HL-60 (cell line): ENCODE results near the gene DPH6.

Experiments used
- DNase-seq, 2 experiments: peaks; one replicate each; pipeline ENCODE4 v3.0.0-alpha.2; 2010 to 2020; ENCODE audit warnings: low read depth in 1 of 2, low spot score in 1 of 2
- H3K27ac ChIP-seq: fragments of 250-450 bp; sonication (Bioruptor Pico); replicated peaks from 2 replicates; pipeline ENCODE4 v1.5.1; 2020; ENCODE audit warnings: mild to moderate bottlenecking, moderate library complexity
- H3K27me3 ChIP-seq: fragments of 250-450 bp; sonication (Bioruptor Pico); 2 replicates; pipeline ENCODE4 v1.5.1; 2021; ENCODE audit warnings: mild to moderate bottlenecking, moderate library complexity; ENCODE audit not compliant: insufficient read depth, poor library complexity, severe bottlenecking
- H3K4me3 ChIP-seq: replicated peaks from 2 replicates; pipeline ENCODE4 v1.5.1; 2011; ENCODE audit warnings: mild to moderate bottlenecking, control low read depth, low read length; ENCODE audit not compliant: insufficient read depth
- GABPA ChIP-seq: IDR thresholded peaks from 2 replicates; pipeline ENCODE4 v1.6.1; 2012; ENCODE audit warnings: low read depth
- POLR2AphosphoS5 ChIP-seq: IDR thresholded peaks from 2 replicates; pipeline ENCODE4 v1.6.1; 2012; ENCODE audit warnings: low read depth
- REST ChIP-seq: IDR thresholded peaks from 2 replicates; pipeline ENCODE4 v1.6.1; 2012; ENCODE audit warnings: low read depth; ENCODE audit not compliant: insufficient replicate concordance
- SPI1 ChIP-seq: IDR thresholded peaks from 2 replicates; pipeline ENCODE4 v1.6.1; 2012; ENCODE audit warnings: low read depth, mild to moderate bottlenecking, borderline replicate concordance
- TF ChIP-seq, protein P1 (sequence below): IDR thresholded peaks from one replicate; pipeline ENCODE4 v1.5.1; 2011; ENCODE audit warnings: low read length, control low read depth, inconsistent platforms; ENCODE audit not compliant: insufficient read depth

Gene DPH6

GRCh38 chr15:35450492-35450891 lies 95.5 kb downstream of the DPH6 start:
- DNase-seq: no peak
- Histone ChIP-seq H3K4me3 (no peak overlapping the region), H3K27ac (no peak overlapping the region), H3K27me3 (no peaks in the 10 kb centered on the region)
- TF ChIP-seq POLR2AphosphoS5: no peak

GRCh38 chr15:35448294-35448693 lies 97.7 kb downstream of the DPH6 start:
- Histone ChIP-seq H3K4me3 (no peak overlapping the region), H3K27ac (no peak overlapping the region), H3K27me3 (no peaks in the 10 kb centered on the region)
- TF ChIP-seq POLR2AphosphoS5 (no peak), REST (no peak), GABPA (no peak), SPI1 (no peak)
- TF ChIP-seq, protein P1, sequence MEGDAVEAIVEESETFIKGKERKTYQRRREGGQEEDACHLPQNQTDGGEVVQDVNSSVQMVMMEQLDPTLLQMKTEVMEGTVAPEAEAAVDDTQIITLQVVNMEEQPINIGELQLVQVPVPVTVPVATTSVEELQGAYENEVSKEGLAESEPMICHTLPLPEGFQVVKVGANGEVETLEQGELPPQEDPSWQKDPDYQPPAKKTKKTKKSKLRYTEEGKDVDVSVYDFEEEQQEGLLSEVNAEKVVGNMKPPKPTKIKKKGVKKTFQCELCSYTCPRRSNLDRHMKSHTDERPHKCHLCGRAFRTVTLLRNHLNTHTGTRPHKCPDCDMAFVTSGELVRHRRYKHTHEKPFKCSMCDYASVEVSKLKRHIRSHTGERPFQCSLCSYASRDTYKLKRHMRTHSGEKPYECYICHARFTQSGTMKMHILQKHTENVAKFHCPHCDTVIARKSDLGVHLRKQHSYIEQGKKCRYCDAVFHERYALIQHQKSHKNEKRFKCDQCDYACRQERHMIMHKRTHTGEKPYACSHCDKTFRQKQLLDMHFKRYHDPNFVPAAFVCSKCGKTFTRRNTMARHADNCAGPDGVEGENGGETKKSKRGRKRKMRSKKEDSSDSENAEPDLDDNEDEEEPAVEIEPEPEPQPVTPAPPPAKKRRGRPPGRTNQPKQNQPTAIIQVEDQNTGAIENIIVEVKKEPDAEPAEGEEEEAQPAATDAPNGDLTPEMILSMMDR: no peak
- DNase-seq: no peak

DNA sequence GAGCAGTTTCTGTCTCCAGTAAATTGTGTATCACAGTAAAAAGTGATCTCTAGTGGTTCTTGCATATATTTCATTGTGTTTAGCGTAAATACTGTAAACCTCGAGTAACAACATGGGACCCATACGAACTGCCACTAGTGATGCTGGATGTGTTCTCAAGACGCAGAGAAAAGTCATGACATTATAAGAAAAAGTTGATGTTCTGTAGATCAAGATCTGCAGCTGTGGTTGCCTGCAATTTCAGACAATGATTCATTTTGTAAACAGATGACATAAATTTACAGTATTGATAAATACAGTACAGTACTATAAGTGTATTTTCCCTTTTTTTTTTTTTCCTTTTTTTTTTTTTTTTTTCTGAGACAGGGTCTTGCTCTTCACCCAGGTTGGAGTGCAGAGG lies 100.1 kb downstream of the DPH6 start:
- DNase-seq: no peak
- no peak overlapping the region for H3K4me3 ChIP-seq
- TF ChIP-seq, protein P1: no peak
- TF ChIP-seq POLR2AphosphoS5 (no peak), GABPA (no peak), REST (no peak), SPI1 (no peak)
- no peaks in the 10 kb centered on the region for H3K27me3 ChIP-seq
- H3K27ac ChIP-seq: no peak overlapping the region

DNA sequence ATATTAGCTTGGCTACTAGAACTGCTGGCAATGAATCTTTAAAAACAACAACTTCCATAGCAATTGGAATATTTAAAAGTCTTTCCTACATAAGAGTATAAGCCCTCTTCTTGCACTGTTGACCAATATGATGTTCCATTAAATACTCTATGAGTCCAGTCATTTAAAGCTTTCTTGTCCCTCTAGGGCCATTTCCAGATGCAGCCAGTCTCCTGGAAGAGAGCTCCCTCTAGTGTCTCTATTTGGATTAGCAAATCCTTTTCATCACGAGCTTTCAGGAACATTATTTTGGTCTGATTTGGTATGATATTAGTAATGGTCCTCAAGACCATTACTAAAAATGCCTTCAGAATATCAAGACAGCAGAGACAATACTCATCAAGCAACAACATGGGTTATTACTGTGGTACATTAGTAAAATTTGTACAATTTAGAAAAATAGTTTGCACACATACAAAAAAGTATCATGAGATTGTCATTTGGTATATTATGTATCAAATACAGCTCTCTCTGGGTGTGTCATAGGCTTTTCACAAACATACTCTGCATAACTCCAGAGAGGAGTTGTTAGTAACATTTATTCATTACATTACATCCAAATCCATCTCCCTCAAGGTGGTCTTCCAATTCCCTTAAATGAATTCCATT lies 101.3 kb downstream of the DPH6 start:
- Histone ChIP-seq H3K4me3 (no peak overlapping the region), H3K27me3 (no peaks in the 10 kb centered on the region), H3K27ac (no peak overlapping the region)
- no peak for TF ChIP-seq REST
- TF ChIP-seq, protein P1: peak; percentile 54
- peak in 1 of 2 experiments; percentile 3 for DNase-seq
